ENCODE results near the gene GHR.

The GHR gene

DNA sequence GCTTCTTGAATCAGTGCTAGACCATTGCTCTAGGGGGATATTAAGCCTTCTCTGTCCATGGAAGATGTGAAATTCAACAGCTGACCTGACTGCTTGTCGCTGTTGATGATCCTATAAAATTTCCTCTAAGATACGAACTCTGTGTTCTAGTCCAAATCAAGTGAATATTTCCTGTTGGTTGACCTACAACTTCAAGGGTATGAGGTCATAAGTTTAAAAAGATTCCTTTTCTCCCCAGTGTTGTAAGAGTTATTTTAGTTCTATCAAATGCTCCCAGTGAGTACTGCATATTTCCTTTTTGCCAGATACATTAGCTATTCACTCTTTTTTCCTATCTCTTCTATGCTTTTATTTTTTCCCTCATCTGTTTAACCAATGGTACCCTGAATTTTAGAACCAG, 230.5 kb downstream of the GHR start:
- H2AFZ ChIP-seq (ENCODE audit: low read length): no peak overlapping the region
- TF ChIP-seq EZH2phosphoT487 (IDR thresholded peaks at IDR 0.05; ENCODE audit: borderline replicate concordance) (no peak), CTCF (conservative IDR thresholded peaks at IDR 0.05; ENCODE audit: low read length) (no peak)
- H4K20me1 ChIP-seq (ENCODE audit: insufficient read depth, low read length, poor library complexity, severe bottlenecking): no peaks in the 10 kb centered on the region
- peaks cover 4% of the 10 kb centered on the region for H3K4me1 ChIP-seq (ENCODE audit: insufficient read depth, low read length, poor library complexity, severe bottlenecking)
- no peaks in the 10 kb centered on the region for H3K9me3 ChIP-seq (ENCODE audit: insufficient read depth, low read depth, low read length)
- no peak overlapping the region for H3K9ac ChIP-seq (ENCODE audit: low read depth, low read length, poor library complexity, severe bottlenecking)
- H3K27me3 ChIP-seq (ENCODE audit: insufficient read depth, low read length, poor library complexity, severe bottlenecking): no peaks in the 10 kb centered on the region
- no peaks in the 10 kb centered on the region for H3F3A ChIP-seq (ENCODE audit: low read depth)
- no peak overlapping the region for H3K4me2 ChIP-seq (ENCODE audit: low read depth, low read length, poor library complexity, severe bottlenecking)
- no peaks in the 10 kb centered on the region for H3K9me2 ChIP-seq (replicated peaks; ENCODE audit: low read depth, low read length)
- H3K79me2 ChIP-seq (ENCODE audit: insufficient read depth, low read length): no peaks in the 10 kb centered on the region
- no peak overlapping the region for H3K4me3 ChIP-seq (ENCODE audit: low read length, poor library complexity, severe bottlenecking)
- no peaks in the 10 kb centered on the region for H3K36me3 ChIP-seq (ENCODE audit: insufficient read depth, low read length)

DNA sequence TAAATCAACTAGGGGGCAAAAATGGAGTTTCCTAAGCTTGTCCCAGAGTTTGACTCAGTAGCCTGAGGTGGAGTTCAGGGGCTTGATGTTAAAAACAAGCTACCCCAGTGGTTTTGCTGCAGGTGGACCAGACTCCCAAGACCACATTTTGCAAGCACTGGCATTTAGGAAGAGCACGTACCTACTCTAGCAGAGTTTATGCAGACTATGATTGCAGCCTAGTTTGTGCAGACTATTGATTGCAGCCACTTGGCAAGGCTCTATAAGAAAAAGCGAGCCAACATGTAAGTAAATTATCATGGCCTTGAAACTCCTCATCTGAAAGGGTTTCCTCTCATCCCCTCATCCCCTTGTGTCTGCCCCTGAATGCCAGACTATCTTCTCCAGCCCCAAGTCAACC, 231.4 kb downstream of the GHR start:
- no peak overlapping the region for H3K4me3 ChIP-seq (ENCODE audit: low read length, poor library complexity, severe bottlenecking)
- no peaks in the 10 kb centered on the region for H3K9me3 ChIP-seq (ENCODE audit: insufficient read depth, low read depth, low read length)
- H3K4me1 ChIP-seq (ENCODE audit: insufficient read depth, low read length, poor library complexity, severe bottlenecking): peaks cover 4% of the 10 kb centered on the region
- TF ChIP-seq CTCF (conservative IDR thresholded peaks at IDR 0.05; ENCODE audit: low read length): no peak
- TF ChIP-seq EZH2phosphoT487 (IDR thresholded peaks at IDR 0.05; ENCODE audit: borderline replicate concordance): no peak
- no peaks in the 10 kb centered on the region for H4K20me1 ChIP-seq (ENCODE audit: insufficient read depth, low read length, poor library complexity, severe bottlenecking)
- H3F3A ChIP-seq (ENCODE audit: low read depth): no peaks in the 10 kb centered on the region
- no peaks in the 10 kb centered on the region for H3K36me3 ChIP-seq (ENCODE audit: insufficient read depth, low read length)
- H3K9me2 ChIP-seq (replicated peaks; ENCODE audit: low read depth, low read length): no peaks in the 10 kb centered on the region
- H3K4me2 ChIP-seq (ENCODE audit: low read depth, low read length, poor library complexity, severe bottlenecking): no peak overlapping the region
- H3K27me3 ChIP-seq (ENCODE audit: insufficient read depth, low read length, poor library complexity, severe bottlenecking): no peaks in the 10 kb centered on the region
- no peak overlapping the region for H3K9ac ChIP-seq (ENCODE audit: low read depth, low read length, poor library complexity, severe bottlenecking)
- no peaks in the 10 kb centered on the region for H3K79me2 ChIP-seq (ENCODE audit: insufficient read depth, low read length)
- H2AFZ ChIP-seq (ENCODE audit: low read length): no peak overlapping the region

- H3K4me2 ChIP-seq (ENCODE audit: low read depth, low read length, poor library complexity, severe bottlenecking): peak overlapping the region; percentile 73
- H2AFZ ChIP-seq (ENCODE audit: low read length): peak overlapping the region; percentile 99
- H3K27me3 ChIP-seq (ENCODE audit: insufficient read depth, low read length, poor library complexity, severe bottlenecking): no peaks in the 10 kb centered on the region
Observed at GRCh38 chr5:42655982-42656650, 232.9 kb downstream of the GHR start.

More at GRCh38 chr5:42655982-42656650, 232.9 kb downstream of the GHR start:
- Histone ChIP-seq H3F3A (ENCODE audit: low read depth) (no peaks in the 10 kb centered on the region), H3K9ac (ENCODE audit: low read depth, low read length, poor library complexity, severe bottlenecking) (peak overlapping the region; percentile 55), H3K4me1 (ENCODE audit: insufficient read depth, low read length, poor library complexity, severe bottlenecking) (peaks cover 4% of the 10 kb centered on the region), H3K9me2 (replicated peaks; ENCODE audit: low read depth, low read length) (no peaks in the 10 kb centered on the region), H3K79me2 (ENCODE audit: insufficient read depth, low read length) (no peaks in the 10 kb centered on the region), H3K36me3 (ENCODE audit: insufficient read depth, low read length) (no peaks in the 10 kb centered on the region), H3K4me3 (ENCODE audit: low read length, poor library complexity, severe bottlenecking) (peak overlapping the region; percentile 57), H4K20me1 (ENCODE audit: insufficient read depth, low read length, poor library complexity, severe bottlenecking) (no peaks in the 10 kb centered on the region), H3K9me3 (ENCODE audit: insufficient read depth, low read depth, low read length) (no peaks in the 10 kb centered on the region)
- TF ChIP-seq CTCF (conservative IDR thresholded peaks at IDR 0.05; ENCODE audit: low read length) (no peak), EZH2phosphoT487 (IDR thresholded peaks at IDR 0.05; ENCODE audit: borderline replicate concordance) (no peak)

Measured in Loucy (cell line).